Stimulated activated CD4-positive, alpha-beta T cell treated with anti-CD3 and anti-CD28 coated beads, Interleukin-1b, Interleukin-23, amount 100 ng/mL, for 1 hour (primary cell): ENCODE results near the gene MEG3.

Source experiments
- DNase-seq, 2 donors: peaks; one replicate each; pipeline ENCODE4 v3.0.0-alpha.2; 2020; ENCODE audit warnings: low read depth in 2 of 2

Gene MEG3

DNA sequence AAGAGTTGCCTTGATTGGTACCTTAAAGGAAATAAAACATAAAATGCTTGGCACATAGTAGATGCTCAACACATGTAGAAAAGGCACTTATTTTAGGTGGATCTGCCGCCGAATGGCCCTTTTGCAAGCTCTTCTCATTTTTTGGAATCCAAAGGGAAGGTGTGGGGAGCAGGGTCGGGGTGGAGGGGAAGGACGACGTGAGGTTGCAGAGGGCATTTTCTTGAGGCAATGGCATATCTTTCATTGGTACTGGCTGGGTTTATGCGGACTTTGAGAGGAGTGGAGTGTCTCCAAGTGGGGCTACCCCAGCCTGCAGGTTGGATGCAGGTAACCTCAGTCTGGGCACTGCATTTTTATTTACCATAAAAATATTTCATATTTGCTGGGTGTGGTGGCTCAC is 69.5 kb downstream of the MEG3 start:
- no peak for DNase-seq

DNA sequence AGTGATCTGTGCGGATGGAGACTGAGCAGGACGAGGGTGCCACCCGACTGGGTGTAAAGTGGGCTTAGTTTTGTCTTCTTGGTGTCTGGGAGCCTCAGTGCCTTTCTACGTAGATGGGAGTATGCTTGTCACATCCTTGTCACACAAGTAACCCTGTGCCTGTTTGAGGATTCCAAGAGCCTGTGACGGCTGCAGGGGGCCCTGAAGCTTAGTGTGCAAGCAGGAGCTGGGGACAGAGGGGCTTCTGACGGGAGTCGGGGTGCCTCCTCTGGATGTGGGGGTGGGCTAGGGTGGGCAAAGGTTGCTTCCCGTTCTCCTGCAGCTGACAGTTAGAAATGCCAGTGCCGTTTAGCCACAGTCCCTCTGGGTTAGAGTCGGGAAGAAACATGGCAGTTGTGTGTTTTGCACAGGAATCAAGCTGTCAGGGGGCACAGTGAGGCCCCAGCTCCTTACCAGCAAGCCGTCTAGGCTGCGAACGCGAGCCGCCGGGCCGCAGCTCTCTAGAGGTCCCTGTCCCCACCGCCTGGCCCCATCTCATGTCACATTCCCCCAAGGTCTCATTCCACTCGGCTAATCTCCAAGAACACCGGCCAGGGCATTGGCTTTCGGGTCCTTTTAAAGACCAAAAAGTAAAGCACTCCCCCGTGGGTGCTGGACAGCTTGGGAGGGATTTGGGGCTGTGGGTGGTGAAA is 70.6 kb downstream of the MEG3 start:
- no peak for DNase-seq

DNA sequence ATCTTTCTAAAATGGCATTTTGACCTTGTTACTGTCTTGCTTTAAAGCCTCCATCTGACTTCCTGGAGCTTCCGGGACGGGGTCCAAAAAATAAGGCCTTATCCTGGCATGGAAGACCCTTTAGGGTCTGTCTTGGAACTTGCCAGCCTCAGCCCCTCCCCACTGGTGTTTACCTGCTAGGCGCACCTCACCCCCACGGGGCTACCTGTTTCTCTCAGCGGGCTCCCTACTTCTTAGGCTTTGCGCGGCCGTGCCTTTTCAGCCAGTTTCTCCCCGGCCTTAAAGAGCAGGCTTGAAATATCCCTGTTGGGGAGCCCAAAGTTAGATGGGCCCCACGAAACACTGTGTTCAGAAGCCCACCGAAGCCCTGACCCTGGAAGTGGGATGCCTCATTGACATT is 72.5 kb downstream of the MEG3 start:
- no peak for DNase-seq

DNA sequence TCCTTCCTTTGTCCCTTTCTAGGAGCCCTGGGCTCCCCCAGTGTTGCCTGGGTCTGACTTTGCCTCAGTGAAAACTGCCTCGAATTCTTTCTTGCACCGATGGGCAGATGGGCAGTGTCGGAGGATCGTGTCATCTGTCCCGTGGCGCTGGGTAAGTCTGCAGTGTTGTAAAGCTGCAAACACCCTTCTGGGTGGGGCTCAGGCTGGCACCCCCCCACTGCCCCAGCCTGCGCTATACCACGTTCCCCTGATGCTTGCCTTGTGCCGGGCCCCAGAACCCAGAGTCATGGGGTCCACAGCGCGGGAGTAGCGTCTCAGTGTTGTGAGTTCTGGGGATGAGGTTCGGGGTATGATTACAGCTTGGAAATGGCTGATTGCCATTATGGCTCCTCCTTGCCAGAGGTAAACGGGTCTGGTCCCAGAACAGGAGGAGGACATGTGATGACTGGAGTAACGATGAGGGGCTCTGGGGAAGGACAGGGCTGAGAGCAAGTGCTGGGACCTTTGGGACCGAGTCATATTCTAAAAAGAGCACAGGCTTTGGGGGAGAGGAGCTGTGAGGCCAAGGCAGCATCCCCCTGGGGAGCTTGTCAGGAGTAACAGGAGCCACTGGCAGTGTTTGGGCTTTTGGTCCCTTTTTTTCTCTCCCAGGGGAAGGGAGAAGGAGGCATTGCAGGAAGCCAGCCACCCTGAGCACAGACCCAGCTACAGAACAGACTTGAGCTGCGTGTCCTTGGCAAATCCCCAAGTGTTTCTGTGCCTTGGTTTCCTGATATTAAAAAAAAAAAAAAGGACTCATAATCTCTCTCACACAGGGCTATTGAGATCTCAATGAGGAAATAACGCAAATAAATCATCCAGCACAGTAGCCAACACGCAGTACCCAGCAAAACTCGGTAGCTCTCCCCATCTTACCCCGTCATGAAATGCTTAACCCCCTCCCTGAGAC is 73.3 kb downstream of the MEG3 start:
- no peak for DNase-seq

DNA sequence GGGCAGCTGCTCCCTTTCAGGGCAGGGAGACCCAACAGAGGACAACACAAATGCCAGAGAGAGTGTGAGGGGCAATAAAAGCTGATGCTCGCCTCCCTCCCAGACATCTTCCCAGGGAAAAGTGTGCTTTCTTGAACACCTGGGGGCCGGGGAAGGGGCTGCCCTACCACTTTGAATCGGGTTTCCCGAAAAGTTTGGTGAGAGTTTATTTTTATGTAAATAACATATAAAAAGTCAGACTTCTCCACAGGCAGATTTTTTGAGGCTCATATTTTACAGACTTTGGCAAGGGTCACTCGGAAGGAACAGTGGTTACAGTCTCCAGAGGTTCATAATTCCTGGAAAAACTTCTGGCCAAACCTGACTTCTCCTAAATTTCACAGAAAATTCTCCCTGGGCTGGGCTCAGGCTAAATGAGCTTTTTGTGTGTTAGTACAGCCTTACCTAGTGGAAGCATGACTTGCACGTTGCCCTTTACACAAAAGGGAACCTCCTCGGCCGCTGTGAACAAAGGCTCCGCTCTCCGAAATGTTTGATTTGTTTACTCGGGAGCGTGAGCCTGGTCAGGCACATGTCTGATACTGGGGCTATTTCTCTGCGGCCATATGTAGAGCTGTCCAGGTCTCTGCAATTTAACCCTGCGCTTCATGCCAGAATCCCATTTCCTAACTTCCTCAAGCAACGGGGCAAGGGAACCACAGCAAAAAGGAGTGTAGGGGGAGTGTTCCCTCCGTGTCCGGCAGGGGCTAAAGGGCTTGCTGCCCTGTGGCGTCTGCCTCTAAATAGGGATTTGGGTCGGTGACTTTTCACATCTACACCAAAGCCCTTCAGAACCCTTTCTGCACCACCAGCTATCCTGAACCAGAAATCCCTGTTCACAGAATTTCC is 74.2 kb downstream of the MEG3 start:
- no peak for DNase-seq

DNA sequence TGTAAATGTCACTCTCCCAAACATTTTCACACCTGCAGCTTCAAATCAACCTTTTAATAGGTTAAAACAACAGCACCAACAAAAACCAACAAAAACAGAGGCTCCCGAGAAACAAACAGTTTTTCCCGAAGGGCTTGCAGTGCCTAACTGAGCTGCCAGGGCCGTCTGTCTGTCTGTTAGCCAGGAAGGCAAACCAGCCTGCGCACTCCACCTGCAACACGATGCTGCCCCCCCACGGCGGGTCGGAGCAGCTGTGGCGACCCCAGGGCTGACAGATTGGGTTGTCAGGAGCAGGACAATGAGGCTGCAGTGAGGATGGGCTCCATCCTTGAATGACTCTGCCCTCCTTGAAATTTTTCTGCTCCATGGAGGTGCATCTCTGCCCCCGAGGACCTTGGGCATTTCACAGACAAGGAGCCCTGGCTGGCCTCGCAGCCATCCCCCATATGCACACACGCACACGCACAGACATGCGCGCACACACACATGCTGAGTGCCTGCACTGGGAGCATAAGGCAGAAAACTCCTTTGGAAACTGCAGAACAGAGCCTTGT is 75.0 kb downstream of the MEG3 start:
- DNase-seq = no peak

DNA sequence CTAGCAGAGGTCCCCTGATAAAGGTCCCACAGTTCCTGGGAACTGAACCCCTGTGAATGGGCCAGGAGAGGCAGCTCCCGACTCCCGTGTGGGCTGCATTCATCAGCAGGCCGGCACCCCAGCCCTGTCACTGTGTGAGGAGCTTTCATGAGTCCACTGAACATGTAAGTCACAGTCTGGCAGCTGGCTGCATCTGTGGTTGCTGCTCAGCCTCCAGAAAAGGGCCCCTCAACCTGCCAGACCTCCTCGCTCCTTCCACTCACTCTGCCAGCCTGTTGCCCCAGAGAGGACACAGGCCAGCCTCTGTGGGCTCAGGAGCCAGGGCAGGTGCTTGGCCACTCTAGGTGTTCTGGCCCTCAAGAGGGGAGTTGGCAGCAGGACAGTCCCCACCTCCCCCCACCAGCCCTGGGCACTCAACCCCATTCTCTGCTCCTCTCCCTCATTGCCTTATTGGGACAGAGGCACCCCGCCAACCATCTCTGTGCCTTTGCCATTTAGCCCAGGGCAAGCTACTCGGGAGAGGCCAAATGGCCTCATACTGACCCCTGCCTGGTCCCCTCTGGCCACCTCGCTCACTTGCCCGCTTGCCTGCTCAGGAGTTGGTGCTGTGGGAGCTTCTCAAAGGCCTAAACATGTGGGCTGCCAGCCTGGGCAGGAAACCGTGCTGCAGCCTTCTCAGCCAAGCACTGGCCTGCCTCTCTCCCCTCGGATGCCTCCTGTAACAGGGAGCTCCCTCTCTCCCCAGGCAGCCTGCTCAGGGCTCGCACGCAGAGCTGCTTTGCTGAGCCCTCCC is 75.7 kb downstream of the MEG3 start:
- DNase-seq = no peak

DNA sequence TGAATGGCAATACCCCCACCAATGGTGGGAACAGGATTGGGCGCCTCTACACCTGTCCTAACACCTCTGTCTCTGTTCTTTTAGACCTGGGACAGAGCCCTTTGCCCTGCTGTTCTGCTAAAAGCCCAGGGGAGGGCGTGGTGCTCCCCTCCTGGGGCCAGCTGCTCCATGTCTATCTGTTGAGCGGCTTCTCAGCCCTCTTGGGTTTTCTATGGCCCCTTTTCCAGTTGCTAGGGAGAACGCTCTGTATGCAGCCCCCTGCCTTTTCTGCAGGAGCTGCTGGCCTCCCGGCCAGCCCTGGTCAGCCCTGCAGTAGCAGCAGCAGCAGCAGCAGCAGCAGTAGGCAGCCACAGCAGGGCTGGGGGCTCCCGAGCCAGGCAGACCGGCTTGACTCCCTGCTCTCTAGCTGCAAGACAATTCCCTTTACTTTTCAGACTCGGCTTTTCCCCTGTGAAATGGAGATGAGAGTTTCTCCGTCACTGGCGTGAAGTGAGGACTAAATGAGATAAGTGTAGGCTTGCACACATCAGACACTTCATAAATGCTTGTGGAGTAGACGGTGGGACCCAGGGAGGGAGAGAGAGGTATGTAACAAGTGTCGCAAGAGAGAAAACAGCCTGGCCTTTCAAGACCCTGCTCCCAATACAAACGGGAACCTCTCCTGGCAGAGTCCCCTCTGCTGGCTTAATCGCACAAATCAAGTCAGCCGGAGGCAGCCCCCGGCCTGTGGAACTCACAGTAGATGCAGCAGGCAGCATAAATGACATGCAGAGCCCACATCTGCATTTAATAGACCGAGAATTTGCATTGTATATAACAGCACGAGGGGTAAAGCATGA is 76.6 kb downstream of the MEG3 start:
- DNase-seq = no peak

DNA sequence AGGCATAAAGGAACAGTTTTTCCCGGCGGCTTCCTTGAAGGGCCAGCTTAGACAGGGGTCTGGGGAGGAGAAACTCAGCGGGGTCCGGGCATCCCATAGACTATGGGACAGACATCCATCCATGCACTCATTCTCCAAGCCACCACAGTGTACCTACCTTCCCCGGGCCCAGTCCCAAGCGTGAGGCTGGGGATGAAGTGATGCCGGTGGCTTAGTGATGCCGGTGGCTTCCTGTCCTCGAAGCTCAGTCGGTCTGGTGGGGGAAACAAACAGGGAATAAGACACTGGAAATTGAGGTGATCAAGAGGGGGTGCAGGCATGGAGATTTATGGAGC is 77.2 kb downstream of the MEG3 start:
- no peak for DNase-seq

DNA sequence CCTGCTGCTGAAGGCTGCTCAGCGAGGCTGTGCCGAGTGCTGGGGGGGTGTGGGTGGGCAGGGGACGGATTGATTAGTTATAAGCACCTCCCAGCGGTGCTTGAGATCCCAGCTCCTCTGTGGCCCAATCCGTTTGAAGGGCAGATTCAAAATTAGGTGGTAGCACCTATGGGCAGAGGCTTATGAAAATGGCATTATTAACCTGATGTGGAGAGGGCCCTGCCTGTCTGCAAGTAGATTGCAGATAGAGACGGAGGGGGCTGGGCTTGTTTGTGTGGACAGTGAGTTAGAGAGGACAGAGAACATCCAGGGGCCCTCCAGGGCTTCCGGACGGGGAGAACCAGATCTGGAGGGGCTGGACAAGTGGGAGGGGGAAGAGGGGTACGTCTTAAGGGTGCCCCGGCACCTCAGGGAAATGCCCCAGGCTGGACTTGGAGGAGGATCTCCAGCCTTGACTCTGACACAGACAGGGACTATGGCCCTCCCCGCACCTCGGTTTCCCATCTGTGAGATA is 77.8 kb downstream of the MEG3 start, which contains the start of gene RTL1:
RTL1 (minus strand) TSS at position 51 of the 514 bp plus-strand sequence. CDS start 18,934 bp downstream, outside the sequence.
- no peak for DNase-seq

DNA sequence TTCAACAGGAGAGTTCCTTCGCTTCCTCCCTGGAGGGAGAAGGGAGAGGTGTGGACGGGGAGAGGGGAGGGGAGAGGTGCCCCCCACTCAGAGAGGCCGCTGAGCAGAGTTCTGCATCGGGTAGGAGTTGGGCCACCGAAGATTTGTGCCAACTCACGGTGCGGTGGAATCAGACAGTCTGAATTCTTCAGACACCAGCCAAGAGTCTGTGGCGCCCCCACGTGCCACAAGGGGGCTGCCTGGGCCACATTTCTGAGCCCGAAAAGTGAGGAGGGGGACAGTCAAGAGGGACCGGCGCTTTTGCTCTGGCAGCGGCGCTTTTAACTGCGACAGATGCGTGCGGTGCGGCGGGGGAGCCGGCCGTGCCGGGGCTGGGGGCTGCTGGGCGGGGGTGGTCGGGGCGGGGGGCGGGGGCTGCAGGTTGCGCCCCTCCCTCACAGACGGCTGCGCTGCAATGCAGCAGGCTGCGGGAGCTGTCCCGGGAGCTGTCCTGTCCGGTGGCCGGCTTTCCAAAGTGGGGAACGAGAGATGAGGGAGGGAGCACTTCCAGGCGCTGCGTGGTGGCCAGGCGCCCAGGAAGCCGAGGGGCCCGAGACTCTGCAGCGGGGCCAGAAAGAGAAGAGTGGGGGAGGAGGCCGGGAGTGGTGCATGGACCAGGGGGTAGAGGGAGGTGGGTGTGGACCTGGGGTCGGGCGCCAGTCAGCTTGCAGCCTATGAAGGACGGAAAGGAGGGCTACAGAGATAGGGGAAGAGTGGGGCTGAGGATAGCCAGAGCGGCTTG is 78.6 kb downstream of the MEG3 start:
- DNase-seq = no peak

DNA sequence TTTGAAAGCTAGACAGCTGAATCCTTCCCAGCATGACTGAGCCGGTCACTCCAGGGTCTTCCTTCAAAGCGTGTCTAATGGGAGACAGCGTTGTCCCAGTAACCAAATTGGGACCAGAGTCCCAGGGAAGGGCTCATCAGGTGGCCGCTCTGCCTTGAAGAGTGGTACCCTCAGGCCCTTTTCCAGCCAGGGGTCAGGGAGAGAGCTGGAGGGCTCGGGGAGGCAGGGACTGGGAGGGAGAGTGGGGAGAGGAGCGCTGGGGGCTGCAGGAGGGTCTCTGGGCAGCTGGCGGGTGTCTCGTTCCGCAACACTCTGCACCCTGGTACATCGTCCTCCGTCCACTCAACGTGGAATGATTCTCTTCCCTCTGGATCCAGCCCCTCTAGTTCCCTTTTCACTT is 79.2 kb downstream of the MEG3 start:
- no peak for DNase-seq

DNA sequence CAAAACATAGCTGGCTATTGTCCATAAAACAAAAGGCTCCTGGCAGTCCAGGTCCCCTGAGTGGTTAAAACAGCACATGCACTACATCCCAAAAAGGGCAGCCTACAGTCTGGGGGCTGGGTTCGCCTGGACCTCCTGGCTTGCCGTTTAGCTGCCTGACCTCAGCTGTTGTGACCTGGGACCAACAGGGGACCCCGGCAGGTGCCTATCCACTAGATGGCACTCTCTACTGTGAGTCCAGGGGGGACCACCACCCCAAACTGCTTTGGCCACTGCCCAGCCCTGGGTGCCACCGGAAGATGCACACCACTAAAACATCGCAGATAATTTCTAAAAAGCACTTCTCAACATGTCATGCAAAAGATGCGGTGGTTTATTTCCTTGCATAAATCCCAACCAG is 80.5 kb downstream of the MEG3 start:
- DNase-seq = no peak

DNA sequence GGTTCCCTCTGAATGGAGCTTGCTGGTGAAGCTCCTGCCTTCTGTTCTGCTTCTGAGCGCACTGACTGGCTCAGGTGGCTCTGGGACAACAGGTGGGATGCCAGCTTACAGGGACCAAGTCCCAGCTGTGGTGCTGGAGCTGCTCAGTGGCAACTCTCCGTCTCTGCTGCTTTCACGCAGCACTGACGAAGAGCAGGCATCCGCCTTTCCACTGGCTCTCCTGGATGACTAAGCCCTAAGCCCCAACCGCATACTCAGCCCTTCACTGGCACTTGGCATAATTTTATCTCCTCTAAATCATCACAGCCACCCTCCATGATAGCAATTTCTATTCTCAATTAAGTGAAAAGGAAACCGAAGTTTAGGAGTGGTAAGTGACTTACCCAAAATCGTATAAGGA is 81.3 kb downstream of the MEG3 start:
- DNase-seq = no peak

DNA sequence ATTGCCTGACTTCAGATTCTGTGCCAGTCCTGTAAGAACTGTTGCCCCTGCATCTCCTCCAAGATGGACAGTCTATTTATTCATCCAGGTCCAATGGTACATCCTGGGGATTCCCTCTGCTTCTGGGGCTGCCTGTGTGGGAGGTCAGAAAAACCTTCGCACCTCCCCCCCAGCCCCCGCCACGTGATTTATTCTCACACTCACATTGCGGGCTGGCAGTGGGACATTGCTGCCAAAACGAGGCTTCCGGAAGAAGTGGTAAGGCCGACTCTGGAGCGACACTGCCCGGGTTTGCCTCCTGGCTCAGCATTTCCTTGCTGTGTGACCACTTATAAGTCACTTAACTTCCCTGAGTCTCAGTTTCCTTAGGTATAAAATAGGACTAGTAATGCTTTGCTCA is 83.5 kb downstream of the MEG3 start:
- DNase-seq = no peak
